Measurements from ENCODE around the gene LYZL4.
A peak's percentile ranks its signal among the peaks of the same experiment; 100 is the strongest.

LYZL4 gene, protein sequence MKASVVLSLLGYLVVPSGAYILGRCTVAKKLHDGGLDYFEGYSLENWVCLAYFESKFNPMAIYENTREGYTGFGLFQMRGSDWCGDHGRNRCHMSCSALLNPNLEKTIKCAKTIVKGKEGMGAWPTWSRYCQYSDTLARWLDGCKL

DNA sequence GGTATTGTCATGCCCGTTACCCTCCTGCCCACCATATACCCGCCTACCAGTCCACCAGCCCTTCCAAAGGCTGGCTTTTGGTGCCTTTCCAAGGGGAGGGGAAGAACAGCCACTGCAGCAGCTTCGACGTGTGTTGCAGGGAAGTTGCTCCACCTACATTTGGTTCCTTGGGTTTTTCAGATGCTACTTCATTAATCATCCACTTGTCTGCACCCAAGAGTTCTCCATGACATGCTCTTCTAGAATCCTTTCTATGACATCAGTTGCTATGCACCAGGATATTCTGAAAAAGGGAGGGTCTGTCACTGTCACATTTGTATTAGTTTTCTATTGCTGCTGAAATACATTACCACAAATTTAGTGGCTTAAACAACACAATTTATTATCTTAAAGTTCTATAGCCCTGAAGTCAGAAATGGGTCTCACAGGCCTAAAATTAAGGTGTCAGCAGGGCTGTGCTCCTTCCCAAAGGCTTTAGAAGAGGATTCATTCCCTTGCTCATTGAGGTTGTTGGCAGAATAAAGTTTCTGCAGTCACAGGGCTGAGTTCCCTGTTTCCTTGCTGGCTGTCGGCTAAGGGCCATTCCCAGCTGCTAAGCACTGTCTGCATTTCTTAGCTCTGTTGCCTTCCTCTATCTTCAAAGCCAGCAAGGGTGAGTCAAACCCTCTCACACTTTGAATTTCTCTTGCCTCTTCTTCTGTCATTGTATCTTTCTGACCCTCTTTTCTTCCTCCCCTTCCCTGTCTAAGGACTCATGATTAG is at the start of gene LYZL4:
Gene LYZL4, minus strand, starts transcription at position 241 of the 762 bp plus-strand sequence. CDS start 3,359 bp downstream, outside the sequence.
- no peak for DNase-seq (ENCODE audit: low read depth in 1 of 2, low spot score in 1 of 2)

DNA sequence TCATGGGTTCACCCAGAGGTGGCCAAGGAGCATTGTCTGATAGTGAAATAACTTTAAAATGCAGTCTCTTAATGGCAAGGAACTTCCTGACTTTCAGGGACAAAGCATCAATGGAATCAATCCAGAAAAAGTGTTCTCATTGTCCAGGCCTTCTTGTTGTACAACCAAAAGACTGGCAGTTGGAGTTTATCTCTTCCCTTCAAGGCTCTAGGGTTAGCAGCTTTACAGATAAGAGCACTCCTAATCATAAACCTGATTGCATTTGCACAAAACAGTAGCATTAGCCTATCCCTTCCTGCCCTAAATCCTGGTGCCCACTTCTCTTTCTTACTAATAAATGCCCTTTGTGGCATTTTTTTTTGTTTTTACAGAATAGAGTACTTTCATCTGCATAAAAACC is 48.7 kb upstream of the LYZL4 start:
- DNase-seq (ENCODE audit: low read depth in 1 of 2, low spot score in 1 of 2), result no peak

DNA sequence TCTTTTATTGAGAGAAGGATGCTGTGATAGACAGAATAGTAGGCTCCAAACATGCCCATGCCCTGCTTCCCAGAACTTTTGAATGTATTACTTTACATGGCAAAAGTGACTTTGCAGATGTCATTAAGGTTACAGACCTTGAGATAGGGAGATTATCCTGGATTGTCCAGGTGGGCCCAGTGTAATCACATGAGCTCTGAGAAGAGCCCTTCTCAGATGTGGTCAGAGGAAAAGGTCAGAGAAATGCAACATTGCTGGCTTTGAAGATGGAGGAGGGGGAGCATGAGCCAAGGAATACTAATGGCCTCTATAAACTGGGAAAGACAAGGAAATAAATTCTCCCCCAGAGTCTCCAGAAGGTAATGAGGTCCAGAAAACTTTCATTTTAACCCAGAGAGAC is 45.8 kb upstream of the LYZL4 start:
- no peak for DNase-seq (ENCODE audit: low read depth in 1 of 2, low spot score in 1 of 2)

DNA sequence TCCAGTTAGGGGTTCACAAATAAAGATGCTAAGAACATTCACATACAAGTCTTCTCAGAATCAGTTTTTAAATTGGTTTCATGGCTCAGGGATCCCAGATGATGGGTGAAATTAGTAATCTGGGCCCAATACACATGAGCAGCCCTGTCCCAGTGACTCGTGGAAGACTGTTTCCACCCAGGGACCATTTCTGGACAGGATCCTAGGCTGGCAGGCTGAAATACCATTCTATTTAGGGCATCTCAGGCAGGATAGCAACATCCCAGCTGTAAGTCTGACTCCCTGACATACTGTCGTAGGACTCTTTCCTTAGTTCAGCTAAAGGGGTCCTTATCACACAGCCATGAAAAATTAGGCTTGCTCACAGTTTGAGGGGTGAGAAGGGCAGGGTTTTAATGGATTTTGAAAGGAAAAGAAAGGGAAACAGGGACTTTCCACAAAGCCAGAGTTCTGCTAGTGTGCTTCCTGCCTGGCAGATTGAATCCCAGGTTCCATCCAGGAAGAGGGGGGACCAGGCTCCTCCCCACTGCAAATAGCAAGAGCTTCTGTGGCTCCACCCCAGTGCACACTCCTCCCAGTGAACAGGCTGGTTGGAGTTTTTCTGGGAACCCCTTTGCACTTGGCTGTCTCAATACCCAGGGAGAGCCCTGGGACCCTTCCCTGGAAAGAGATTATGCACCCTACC is 41.3 kb upstream of the LYZL4 start:
- no peak for DNase-seq (ENCODE audit: low read depth in 1 of 2, low spot score in 1 of 2)

- DNase-seq (ENCODE audit: low read depth in 1 of 2, low spot score in 1 of 2), result no peak
These were observed 40.7 kb upstream of the LYZL4 start for GRCh38 chr3:42451116-42451515.

GRCh38 chr3:42450567-42450966 is 40.2 kb upstream of the LYZL4 start:
- DNase-seq (ENCODE audit: low read depth in 1 of 2, low spot score in 1 of 2), result no peak

DNA sequence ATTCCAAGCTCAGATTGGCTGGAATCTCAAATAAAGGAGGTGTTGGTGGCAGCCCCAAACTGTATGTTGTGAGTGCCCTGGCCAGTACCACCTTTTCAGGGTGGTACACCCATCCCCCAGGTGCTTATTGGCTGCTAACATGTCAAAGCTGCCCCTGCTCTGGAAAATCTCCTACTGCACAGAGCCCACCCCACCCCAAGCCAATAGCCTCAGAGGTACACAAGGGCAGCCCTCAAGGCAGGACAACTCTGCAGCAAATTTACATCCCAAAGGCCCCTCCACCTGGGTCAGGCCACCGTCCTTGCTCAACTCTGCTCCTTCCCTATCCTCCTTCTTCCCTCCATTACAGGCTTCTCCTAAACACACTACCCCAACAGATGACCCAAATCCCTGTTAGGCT is 37.1 kb upstream of the LYZL4 start:
- DNase-seq (ENCODE audit: low read depth in 1 of 2, low spot score in 1 of 2), result no peak

DNA sequence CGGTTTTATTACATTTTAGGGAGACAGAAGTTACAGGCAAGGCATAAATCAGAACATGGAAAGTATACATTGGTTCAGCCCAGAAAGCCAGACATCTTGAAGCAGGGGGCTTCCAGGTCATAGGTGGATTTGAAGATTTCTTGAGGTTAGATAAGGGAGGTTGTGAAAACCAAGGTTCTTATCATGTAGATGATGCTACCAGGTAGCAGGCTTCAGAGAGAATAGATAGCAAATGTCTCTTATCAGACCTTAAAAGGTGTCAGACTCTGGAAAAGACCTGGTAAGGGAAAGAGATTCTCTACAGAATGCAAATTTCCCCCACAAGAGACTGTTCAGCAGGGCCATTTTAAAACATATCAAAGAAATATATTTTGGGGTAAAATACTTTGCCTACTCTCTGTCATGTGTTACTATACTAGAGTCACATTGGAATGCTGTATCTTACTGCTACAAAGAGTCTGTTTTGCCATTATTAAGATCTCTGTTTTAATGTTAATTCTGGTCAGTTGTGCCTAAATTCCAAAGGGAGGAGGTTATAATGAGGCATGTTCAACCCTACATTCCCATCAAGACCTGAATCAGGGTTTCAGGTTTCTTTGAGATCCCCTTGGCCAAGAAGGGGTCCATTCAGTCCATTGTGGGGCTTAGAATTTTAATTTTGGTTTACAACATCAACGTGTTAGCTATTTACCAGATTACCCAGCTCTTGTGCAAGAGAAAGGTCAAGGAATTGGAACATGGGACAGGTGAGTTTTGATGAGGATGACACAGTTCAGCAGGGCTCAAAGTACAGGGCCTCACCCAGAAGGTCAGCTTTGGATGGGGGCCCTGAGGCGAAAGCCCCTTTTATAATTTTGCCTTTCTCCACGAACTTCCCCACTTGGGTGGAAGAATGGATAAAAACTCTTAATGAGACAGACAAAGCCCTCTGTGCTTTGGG is 36.0 kb upstream of the LYZL4 start:
- DNase-seq (ENCODE audit: low read depth in 1 of 2, low spot score in 1 of 2), result no peak

- DNase-seq (ENCODE audit: low read depth in 1 of 2, low spot score in 1 of 2), result peak; percentile 63 to 73
These were observed 33.5 kb upstream of the LYZL4 start for GRCh38 chr3:42443819-42444436.

DNA sequence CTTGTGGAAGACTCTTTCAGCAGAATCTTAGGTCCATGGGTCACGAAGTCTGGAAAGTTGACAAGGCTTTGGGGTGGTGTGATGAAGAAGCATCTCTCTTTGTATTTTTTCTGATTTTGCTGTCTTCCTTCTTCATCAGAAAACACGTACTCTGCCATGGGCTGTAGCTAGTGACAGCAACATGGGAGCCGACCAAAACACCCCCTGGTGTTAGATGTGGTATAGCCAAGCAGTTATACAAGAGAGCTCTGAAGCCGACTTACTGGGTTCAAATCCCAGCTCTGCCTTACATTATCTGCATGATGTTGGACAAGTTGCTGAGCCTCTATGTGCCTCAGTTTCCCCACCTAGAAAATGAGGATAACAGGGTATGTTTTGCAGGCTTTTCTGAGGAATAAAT is 32.9 kb upstream of the LYZL4 start:
- no peak for DNase-seq (ENCODE audit: low read depth in 1 of 2, low spot score in 1 of 2)

GRCh38 chr3:42442640-42443039 is 32.2 kb upstream of the LYZL4 start:
- DNase-seq (ENCODE audit: low read depth in 1 of 2, low spot score in 1 of 2), result no peak

- DNase-seq (ENCODE audit: low read depth in 1 of 2, low spot score in 1 of 2), result no peak
These were observed 31.4 kb upstream of the LYZL4 start for GRCh38 chr3:42441791-42442190.

GRCh38 chr3:42440924-42441323 is 30.5 kb upstream of the LYZL4 start:
- no peak for DNase-seq (ENCODE audit: low read depth in 1 of 2, low spot score in 1 of 2)

DNA sequence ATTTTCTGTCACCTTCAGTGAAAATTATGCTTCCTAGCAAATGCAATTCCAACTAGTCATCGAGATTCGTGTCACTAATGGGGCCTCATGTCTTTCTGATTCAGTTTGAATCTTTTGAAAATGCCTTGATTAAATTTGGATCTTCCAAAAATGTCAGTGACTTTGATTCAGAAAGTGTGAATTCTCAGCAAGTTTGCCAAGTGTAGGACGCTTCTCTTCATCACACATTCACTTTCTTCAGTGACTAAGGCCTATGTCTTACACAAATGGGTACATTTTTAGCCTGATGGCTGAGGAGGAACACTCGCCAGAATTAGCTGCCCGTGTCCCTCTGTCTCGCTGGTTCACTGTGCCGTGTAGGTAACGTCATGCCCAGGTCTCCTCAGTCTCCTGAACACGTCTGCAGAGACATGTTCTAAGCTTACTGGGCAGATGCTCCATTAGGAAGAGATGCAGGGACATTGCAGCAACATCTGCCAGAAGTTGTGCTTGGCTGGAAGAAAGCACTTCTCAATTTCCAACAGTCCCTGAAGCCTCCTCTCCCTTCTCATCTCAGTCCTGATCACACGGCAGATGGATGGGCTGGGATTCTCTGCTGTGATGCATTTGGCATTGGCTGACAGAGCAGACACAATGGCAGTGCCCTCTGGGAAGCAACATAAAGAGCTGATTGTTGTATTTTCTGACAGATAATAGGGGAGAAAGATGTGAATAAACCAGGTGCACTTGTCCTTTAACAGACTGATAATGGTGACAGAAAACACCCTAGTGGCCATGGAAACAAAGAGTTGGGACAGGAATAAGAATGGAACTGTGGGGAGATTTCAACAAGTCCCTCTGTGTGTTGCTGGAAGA is 29.1 kb upstream of the LYZL4 start:
- DNase-seq (ENCODE audit: low read depth in 1 of 2, low spot score in 1 of 2), result no peak

DNA sequence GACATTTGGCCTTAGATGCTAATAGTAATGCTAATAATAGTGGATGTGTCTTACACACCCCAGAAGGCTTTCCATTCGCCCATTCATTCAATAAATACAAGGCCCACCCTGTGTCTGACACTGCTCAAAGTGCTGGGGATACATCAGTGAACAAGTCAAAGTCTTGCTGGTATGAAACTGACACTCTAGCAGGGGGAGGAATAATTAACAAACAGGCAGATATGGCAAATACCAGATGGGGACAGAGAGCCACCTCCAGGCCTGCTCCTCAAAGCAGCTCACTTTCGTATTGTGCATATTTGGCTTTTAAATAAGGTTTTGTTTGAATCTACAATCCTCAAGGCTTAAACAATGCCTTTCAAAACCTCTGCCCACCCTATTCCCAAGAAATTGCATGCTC is 28.3 kb upstream of the LYZL4 start:
- no peak for DNase-seq (ENCODE audit: low read depth in 1 of 2, low spot score in 1 of 2)

- no peak for DNase-seq (ENCODE audit: low read depth in 1 of 2, low spot score in 1 of 2)
These were observed 27.8 kb upstream of the LYZL4 start for GRCh38 chr3:42438193-42438592.

DNA sequence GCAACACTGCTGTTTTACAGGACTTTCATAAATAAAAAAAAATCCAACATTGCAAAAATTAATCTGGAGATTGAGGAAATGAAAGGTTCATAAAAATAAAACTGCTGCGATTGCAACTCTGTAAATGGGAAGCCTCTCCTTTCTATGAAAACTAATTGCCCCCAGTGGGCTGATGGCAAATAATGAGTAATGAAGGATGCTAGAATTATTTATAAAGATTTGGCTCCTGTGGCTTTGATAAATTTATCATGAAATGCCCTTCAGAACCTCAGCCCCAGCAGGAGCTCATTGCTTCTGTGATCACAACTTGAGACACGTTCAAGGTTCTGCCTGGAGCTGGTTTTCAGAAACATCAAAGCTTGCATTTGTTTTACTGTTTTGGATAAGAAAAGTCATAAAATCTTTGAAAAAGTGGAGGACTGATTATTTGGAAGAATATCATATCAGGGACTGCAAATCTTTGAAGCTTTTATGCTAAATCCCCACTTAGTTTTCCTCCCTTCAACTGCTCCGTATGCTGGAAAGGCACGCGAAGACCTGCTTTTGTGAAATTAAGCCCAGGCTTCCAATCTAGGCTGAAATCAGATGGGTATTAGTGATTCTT is 24.5 kb upstream of the LYZL4 start:
- no peak for DNase-seq (ENCODE audit: low read depth in 1 of 2, low spot score in 1 of 2)

DNA sequence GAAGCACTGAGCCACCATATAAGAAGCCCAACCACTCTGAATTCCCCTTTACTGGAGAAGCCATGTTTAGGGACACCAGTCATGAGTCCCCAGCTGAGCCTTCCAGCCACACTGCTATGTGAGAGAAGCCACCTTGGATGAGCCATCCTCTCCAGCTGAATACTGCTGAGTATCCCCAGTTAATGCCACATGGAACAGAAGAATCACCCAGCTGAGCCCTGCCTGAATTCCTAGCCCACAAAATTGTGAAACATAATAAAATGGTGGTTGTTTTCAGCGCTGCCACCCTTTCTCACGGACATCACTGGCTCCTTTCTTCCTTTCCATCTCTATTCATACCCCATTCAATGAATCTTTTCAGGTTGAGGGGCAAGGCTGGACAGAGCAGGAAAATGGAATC is 22.1 kb upstream of the LYZL4 start:
- no peak for DNase-seq (ENCODE audit: low read depth in 1 of 2, low spot score in 1 of 2)

DNA sequence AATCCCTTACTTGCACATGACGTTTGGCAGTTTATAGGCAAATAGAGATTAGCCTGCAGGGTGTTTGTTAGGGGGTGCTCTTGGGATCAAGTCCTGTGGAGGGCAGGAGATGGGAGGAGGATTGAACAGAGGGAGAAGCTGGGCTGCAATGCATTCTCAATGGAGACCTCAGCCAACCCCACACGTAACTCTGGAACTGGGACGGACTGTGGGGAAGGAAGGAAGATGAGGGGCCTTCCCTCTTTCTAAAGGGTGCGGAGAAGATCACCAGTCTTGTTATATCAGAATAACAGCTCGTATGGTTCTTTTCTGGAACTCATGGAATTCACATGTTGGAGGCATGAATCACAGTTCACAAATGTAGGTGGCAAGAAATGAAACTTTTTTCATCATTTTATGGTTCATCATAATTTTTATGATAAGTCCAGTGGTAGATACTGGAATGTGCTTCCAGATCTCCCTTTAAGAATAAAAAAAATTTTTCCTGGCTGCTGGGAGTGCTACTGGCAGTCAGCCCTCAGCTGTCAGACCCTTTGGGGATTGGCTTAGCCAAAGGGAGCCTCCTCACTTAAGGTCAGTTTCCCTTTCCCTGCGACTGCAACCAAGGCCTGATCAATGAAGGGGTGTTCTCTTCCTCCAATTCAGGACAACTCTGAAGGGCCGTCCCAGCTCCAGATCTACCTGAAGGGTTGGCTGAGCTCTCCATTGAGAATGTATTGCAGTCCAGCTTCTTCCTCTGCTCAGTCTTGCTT is 20.5 kb upstream of the LYZL4 start:
- DNase-seq (ENCODE audit: low read depth in 1 of 2, low spot score in 1 of 2), result no peak
